Esophagus squamous epithelium (tissue), 4 donors: ENCODE data around the gene FGD4.

Experiments
- POLR2A ChIP-seq, 4 donors: fragments of 450-650 bp; IDR thresholded peaks; one replicate each; pipeline ENCODE4 v1.6.1; 2017; ENCODE audit warnings: antibody characterized with exemption in 4 of 4, mild to moderate bottlenecking in 4 of 4, moderate library complexity in 3 of 4
- TF ChIP-seq, protein P1 (sequence below), 6 experiments: fragments of 450-650 bp in 4 of 6; fragments of 200-600 bp in 2 of 6; sonication (generic) in 2 of 6; IDR thresholded peaks; one replicate each; pipeline ENCODE4 v1.5.1; 2016 to 2019; ENCODE audit warnings: antibody characterized with exemption in 6 of 6, mild to moderate bottlenecking in 4 of 6, moderate library complexity in 4 of 6

DNA sequence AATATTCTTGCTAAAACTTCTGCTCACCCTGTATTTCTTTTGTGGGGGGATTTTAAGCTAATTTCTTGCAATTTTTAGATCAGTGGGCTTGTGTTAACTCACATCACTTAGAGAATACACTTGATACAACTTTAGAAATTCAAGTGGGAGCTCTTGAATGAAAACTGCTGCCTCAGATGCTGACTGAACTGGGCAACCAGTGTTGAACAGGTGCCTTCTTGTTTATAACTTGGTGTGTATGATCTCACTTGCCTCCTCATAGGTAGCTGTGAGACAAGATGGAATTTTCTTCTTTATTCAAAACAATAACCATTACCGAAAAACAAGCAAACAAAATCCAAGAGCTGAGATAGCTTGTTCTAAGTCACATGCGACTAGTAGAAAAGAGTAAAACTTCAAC lies 63.5 kb downstream of the FGD4 start:
- TF ChIP-seq, protein P1, sequence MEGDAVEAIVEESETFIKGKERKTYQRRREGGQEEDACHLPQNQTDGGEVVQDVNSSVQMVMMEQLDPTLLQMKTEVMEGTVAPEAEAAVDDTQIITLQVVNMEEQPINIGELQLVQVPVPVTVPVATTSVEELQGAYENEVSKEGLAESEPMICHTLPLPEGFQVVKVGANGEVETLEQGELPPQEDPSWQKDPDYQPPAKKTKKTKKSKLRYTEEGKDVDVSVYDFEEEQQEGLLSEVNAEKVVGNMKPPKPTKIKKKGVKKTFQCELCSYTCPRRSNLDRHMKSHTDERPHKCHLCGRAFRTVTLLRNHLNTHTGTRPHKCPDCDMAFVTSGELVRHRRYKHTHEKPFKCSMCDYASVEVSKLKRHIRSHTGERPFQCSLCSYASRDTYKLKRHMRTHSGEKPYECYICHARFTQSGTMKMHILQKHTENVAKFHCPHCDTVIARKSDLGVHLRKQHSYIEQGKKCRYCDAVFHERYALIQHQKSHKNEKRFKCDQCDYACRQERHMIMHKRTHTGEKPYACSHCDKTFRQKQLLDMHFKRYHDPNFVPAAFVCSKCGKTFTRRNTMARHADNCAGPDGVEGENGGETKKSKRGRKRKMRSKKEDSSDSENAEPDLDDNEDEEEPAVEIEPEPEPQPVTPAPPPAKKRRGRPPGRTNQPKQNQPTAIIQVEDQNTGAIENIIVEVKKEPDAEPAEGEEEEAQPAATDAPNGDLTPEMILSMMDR (IDR thresholded peaks at IDR 0.05) = no peak
- no peak for TF ChIP-seq POLR2A (IDR thresholded peaks at IDR 0.05)
